ENCODE results near the gene QTRT2. TPM values are rescaled to one million over a fixed set of nuclear protein-coding genes. Genes with fewer than 3 reads are reported as not detected.

The QTRT2 gene
- total RNA-seq, 1 donor from 2014 or later, result 22.0 TPM

GRCh38 chr3:114078126-114078525, 21.6 kb downstream of the QTRT2 start:
- no peak for DNase-seq

GRCh38 chr3:114079761-114080160, 23.2 kb downstream of the QTRT2 start:
- no peak for DNase-seq

GRCh38 chr3:114080201-114080600, 23.7 kb downstream of the QTRT2 start:
- no peak for DNase-seq

DNA sequence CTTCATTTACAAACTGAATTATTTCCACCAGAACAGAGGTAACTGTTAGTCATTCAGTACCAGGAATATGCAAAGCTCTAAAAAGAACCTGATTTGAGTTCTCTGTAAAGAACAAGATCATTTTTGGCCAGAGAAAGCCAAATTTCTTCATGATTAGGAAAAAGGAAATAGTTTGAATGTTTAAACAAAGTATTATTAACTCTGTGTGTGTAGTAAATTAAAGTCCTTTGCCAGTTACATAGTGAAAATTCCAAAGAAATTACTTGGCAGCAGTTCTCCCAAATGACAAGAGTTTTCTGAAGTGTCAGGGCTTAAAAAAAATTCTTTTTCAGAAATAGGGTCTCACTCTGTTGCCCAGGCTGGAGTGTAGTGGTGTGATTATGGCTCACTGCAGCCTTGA, 24.5 kb downstream of the QTRT2 start:
- no peak for DNase-seq

GRCh38 chr3:114083112-114083511, 26.6 kb downstream of the QTRT2 start:
- no peak for DNase-seq

- DNase-seq, result no peak
These were observed 29.8 kb downstream of the QTRT2 start for GRCh38 chr3:114086356-114086755.

- no peak for DNase-seq
These were observed 33.1 kb downstream of the QTRT2 start for GRCh38 chr3:114089675-114090074.

GRCh38 chr3:114092151-114093015, 35.8 kb downstream of the QTRT2 start:
- DNase-seq, result no peak

- no peak for DNase-seq
These were observed 36.5 kb downstream of the QTRT2 start for GRCh38 chr3:114093016-114093380.

DNA sequence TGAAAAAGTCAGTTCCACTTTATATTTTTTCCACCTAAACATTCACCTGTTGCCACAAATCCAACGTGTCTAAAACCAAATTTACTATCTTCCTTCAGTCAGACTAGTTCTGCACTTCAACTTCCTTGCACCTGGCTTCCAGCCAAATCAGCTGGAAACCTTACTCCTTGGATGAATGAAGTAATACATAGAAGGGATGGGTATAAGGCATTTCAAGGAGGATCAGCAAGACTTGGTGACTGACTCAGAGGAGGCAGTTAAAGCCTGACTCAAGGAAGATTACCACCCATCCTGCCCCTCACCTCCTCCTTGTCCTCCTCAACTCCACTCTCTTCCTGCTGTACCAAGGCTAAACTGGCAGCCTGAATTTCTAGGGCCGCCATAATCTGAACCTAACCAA, 37.1 kb downstream of the QTRT2 start:
- DNase-seq, result no peak

GRCh38 chr3:114095796-114096195, 39.3 kb downstream of the QTRT2 start:
- DNase-seq, result no peak

- no peak for DNase-seq
These were observed 44.6 kb downstream of the QTRT2 start for GRCh38 chr3:114101101-114101500.

DNA sequence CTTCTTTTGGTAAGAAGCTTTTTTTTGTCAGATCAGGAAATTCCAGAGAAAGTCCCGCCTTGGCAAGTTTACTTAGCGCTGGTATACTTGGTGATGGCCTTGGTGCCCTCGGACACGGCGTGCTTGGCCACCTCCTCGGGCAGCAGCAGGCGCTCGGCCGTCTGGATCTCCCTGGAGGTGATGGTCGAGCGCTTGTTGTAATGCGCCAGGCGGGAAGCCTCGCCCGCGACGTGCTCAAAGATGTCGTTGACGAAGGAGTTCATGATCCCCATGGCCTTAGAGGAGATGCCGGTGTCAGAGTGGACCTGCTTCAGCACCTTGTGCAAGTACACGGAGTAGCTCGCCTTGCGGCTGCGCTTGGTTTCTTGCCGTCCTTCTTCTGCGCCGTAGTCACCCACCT, 46.6 kb downstream of the QTRT2 start:
- no peak for DNase-seq

DNA sequence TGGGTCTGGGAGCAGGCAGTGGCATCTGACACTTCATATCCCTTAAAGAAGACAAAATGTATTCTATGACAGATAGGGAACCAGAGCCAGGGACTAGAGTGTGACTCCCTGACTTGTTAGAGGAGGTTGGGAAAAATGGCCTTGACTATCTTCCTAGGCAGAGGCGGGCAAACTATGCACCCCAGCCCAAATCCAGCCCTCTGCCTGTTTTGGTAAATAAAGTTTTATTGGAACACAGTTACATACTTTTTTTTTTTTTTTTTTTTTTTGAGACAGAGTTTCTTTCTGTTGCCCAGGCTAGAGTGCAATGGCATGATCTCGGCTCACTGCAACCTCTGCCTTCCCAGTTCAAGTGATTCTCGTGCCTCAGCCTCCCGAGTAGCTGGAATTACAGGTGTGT, 47.3 kb downstream of the QTRT2 start:
- no peak for DNase-seq

DNA sequence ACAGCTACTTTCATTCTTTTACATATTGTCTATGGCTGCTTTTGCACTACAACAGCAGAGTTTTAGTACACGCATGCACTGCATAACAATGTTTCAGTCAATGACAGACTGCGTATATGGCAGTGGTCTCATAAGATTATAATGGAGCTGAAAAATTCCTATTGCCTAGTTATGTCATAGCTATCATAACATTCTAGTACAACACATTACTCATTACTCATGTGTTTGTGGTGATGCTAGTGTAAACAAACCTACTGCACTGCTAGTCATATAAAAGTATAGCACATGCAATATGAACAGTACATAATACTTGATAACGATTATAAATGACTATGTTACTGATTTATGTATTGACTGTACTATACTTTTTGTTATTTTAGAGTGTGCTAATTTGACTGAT, 47.9 kb downstream of the QTRT2 start:
- no peak for DNase-seq

DNA sequence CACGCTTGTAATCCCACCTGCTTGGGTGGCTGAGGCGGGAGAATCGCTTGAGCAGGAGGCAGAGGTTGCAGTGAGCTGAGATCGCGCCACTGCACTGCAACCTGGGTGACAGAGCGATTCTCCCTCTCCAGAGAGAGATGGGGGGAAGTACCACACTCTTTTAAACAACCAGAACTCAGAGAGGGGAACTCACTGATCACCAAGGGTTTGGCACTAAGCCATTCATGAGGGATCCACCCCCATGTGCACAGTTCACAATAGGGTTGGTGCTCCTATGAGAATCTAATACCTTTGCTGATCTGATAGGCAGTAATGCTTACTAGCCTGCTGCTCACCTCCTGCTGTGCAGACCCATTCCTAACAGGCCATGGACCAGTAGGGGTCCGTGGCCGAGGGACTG, 51.6 kb downstream of the QTRT2 start:
- no peak for DNase-seq

GRCh38 chr3:114110439-114110838, 53.9 kb downstream of the QTRT2 start:
- DNase-seq, result no peak

GRCh38 chr3:114111060-114111770, 54.7 kb downstream of the QTRT2 start:
- no peak for DNase-seq

GRCh38 chr3:114112696-114113095, 56.2 kb downstream of the QTRT2 start:
- no peak for DNase-seq

DNA sequence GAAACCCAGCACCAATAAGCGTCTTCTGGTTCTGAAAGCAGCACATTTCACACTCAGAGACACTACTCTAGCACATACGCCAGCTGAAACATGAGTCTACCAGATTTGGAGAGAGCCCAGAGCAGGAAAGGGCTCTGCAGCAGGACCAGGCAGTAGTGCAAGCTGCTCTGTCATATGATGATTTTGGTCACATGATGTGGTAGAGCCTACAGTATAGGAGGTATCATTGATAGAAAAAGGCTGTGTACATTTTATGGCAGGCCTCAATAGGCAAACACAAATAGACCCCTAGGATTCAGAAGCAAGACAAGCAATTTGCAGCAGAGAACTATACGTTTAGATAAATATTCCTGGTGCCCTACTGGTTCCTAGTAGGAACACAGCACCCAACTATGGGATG, 58.2 kb downstream of the QTRT2 start:
- DNase-seq, result no peak

DNA sequence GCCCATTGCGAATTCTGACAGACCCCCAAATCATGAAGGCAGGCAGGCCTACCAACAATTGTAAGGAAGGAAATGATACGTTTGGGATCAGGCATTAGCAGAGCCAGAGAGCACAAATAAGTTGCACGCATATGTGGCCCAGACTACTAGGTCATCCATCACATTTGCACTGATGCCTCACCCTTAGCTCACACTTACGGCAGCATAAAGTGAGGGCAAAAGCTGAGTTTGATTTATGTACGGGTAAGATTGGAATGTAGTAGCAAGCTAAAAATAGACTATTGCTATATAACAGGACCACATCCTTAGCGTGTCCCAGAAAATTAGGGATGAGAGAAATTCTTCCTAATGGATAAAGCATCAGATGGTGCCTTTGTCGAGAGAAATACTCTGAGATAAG, 58.6 kb downstream of the QTRT2 start:
- DNase-seq, result no peak

DNA sequence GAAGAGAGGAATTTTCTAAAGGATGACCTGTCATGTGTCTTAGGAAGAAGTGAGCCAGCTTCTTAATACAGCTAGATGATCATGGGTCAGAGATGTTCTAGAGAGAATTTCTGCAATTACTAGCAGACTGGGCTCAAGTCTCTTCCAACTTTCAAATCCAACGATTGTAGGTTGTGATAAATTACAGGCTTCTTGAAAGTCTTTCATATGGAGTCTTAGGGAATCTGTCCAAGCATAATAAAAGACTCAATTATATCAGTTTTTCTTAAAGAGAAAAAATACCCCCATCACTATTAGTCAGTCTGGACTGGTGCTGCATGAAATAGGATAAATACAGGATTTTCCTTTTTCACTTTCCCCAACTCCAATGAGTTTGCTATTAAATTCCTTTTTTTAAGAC, 63.2 kb downstream of the QTRT2 start:
- DNase-seq, result no peak

- no peak for DNase-seq
These were observed 63.7 kb downstream of the QTRT2 start for GRCh38 chr3:114120211-114120610.
